ENCODE results near the gene CHRNA9.

GRCh38 chr4:40308528-40309122 is 26.5 kb upstream of the CHRNA9 start:
- TF ChIP-seq CTCF (IDR thresholded peaks at IDR 0.05) = no peak
- no peak for TF ChIP-seq EP300 (IDR thresholded peaks at IDR 0.05)

Measured in ovary (tissue), 3 donors.